Natural killer cell (primary cell): ENCODE results near the gene HLX. TPM values are rescaled to one million over a fixed set of nuclear protein-coding genes. Genes with fewer than 3 reads are reported as not detected.

Experiments used
- ATAC-seq, 3 donors: fragments of 150-1000 bp in 2 of 3; fragments of 200-7000 bp in 1 of 3; cut with Tn5 transposase; 1 replicate in 1 of 3; 2 replicates in 2 of 3; pipeline ENCODE4 v1.10.0; 2021; ENCODE audit warnings: mild to moderate bottlenecking in 2 of 3, moderate library complexity in 2 of 3
- DNase-seq, 2 donors: peaks; one replicate each; pipeline versions ENCODE4 v3.0.0 to v3.0.0-alpha.2; 2013 to 2021; ENCODE audit warnings: mixed read lengths in 1 of 2
- H3K27ac ChIP-seq: one replicate; pipeline ENCODE4 v1.5.1; 2013; ENCODE audit warnings: mild to moderate bottlenecking, low read length
- H3K27me3 ChIP-seq: one replicate; pipeline ENCODE4 v1.6.1; 2013; ENCODE audit warnings: low read length; ENCODE audit not compliant: control insufficient read depth, insufficient read depth
- H3K36me3 ChIP-seq: one replicate; pipeline ENCODE4 v1.6.1; 2013; ENCODE audit warnings: low read length; ENCODE audit not compliant: control insufficient read depth, insufficient read depth
- H3K4me1 ChIP-seq: one replicate; pipeline ENCODE4 v1.6.1; 2013; ENCODE audit warnings: low read length; ENCODE audit not compliant: control insufficient read depth, insufficient read depth
- H3K4me3 ChIP-seq: one replicate; pipeline ENCODE4 v1.5.1; 2013; ENCODE audit warnings: low read length
- H3K9me3 ChIP-seq: one replicate; pipeline ENCODE4 v1.6.1; 2013; ENCODE audit warnings: low read length; ENCODE audit not compliant: control insufficient read depth, insufficient read depth
- H3K27ac Mint-ChIP-seq, 2 donors: one replicate each; pipeline ENCODE4 v1.8.0; 2022; ENCODE audit warnings: mild to moderate bottlenecking in 2 of 2, mixed read lengths in 2 of 2, moderate library complexity in 1 of 2
- H3K27me3 Mint-ChIP-seq, 2 donors: one replicate each; pipeline ENCODE4 v1.8.0; 2022; ENCODE audit warnings: low read depth in 2 of 2, mixed read lengths in 2 of 2
- H3K36me3 Mint-ChIP-seq: one replicate; pipeline ENCODE4 v1.8.0; 2022; ENCODE audit warnings: mixed read lengths
- H3K4me1 Mint-ChIP-seq, 2 donors: one replicate each; pipeline ENCODE4 v1.8.0; 2022; ENCODE audit warnings: mixed read lengths in 2 of 2
- H3K4me3 Mint-ChIP-seq: one replicate; pipeline ENCODE4 v1.8.0; 2022; ENCODE audit warnings: mild to moderate bottlenecking, moderate library complexity, mixed read lengths
- H3K9me3 Mint-ChIP-seq, 2 donors: one replicate each; pipeline ENCODE4 v1.8.0; 2022; ENCODE audit warnings: mixed read lengths in 2 of 2
- WGBS: methylation state at CpG from one replicate; pipeline ENCODE4 v1.1.7; 2013; ENCODE audit warnings: missing lambda C conversion rate; ENCODE audit not compliant: insufficient coverage; 5-methylcytosine and 5-hydroxymethylcytosine counted together
- intact Hi-C: fragments of 100-400 bp; cut with micrococcal nuclease; formaldehyde crosslinking; loops from one replicate; pipeline ENCODE4 v1.14.2; 2022
- total RNA-seq, 4 donors: library from RNA; stranded (reverse); fragments of 120-200 nt in 1 of 4; gene quantifications; one replicate each; pipeline versions ENCODE4 v1.2.3 to v1.2.4, GENCODE V29; 2013 to 2022
- TF ChIP-seq, protein P1 (sequence below): fragments of 200-600 bp; IDR thresholded peaks from one replicate; pipeline ENCODE4 v1.8.0; 2022; ENCODE audit warnings: antibody characterized with exemption

HLX gene
- total RNA-seq, 3 donors from 2014 or later (not counting 1 experiment from before 2014, with no cell fraction given) = 0.93 to 19.3 (median 1.0) TPM

GRCh38 chr1:220914283-220915116 is 35.3 kb downstream of the HLX start:
- peaks cover 3 to 23% of the 10 kb centered on the region in 2 donors for H3K27me3 Mint-ChIP-seq
- Histone ChIP-seq H3K4me3 (no peak overlapping the region), H3K4me1 (no peaks in the 10 kb centered on the region), H3K27me3 (no peaks in the 10 kb centered on the region), H3K27ac (no peak overlapping the region), H3K9me3 (no peaks in the 10 kb centered on the region), H3K36me3 (no peaks in the 10 kb centered on the region)
- H3K27ac Mint-ChIP-seq = no peak overlapping the region
- ATAC-seq (no peak), DNase-seq (no peak)
- TF ChIP-seq, protein P1, sequence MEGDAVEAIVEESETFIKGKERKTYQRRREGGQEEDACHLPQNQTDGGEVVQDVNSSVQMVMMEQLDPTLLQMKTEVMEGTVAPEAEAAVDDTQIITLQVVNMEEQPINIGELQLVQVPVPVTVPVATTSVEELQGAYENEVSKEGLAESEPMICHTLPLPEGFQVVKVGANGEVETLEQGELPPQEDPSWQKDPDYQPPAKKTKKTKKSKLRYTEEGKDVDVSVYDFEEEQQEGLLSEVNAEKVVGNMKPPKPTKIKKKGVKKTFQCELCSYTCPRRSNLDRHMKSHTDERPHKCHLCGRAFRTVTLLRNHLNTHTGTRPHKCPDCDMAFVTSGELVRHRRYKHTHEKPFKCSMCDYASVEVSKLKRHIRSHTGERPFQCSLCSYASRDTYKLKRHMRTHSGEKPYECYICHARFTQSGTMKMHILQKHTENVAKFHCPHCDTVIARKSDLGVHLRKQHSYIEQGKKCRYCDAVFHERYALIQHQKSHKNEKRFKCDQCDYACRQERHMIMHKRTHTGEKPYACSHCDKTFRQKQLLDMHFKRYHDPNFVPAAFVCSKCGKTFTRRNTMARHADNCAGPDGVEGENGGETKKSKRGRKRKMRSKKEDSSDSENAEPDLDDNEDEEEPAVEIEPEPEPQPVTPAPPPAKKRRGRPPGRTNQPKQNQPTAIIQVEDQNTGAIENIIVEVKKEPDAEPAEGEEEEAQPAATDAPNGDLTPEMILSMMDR = no peak
- H3K4me3 Mint-ChIP-seq = no peak overlapping the region
- intact Hi-C loops = no loop called here
- H3K36me3 Mint-ChIP-seq = no peaks in the 10 kb centered on the region
- H3K9me3 Mint-ChIP-seq = no peaks in the 10 kb centered on the region
- 28% methylated on average over 6 of the region's 6 CpGs for WGBS
- H3K4me1 Mint-ChIP-seq = no peaks in the 10 kb centered on the region

GRCh38 chr1:220915117-220915440 is 35.8 kb downstream of the HLX start:
- Mint-ChIP-seq H3K9me3 (no peaks in the 10 kb centered on the region), H3K36me3 (no peaks in the 10 kb centered on the region), H3K27ac (no peak overlapping the region), H3K27me3 (peaks cover 3 to 23% of the 10 kb centered on the region in 2 donors), H3K4me1 (no peaks in the 10 kb centered on the region), H3K4me3 (no peak overlapping the region)
- no peaks in the 10 kb centered on the region for H3K27me3 ChIP-seq
- no peak overlapping the region for H3K27ac ChIP-seq
- no peak for ATAC-seq
- WGBS = 49% methylated on average over 4 of the region's 4 CpGs
- H3K9me3 ChIP-seq = no peaks in the 10 kb centered on the region
- intact Hi-C loops = no loop called here
- TF ChIP-seq, protein P1 = no peak
- H3K4me1 ChIP-seq = no peaks in the 10 kb centered on the region
- H3K4me3 ChIP-seq = no peak overlapping the region
- no peak for DNase-seq
- no peaks in the 10 kb centered on the region for H3K36me3 ChIP-seq

GRCh38 chr1:220915954-220916353 is 36.7 kb downstream of the HLX start:
- DNase-seq (no peak), ATAC-seq (no peak)
- H3K9me3 ChIP-seq = no peaks in the 10 kb centered on the region
- Mint-ChIP-seq H3K36me3 (no peaks in the 10 kb centered on the region), H3K27me3 (peaks cover 3 to 23% of the 10 kb centered on the region in 2 donors), H3K4me1 (no peaks in the 10 kb centered on the region), H3K27ac (no peak overlapping the region), H3K4me3 (no peak overlapping the region), H3K9me3 (no peaks in the 10 kb centered on the region)
- intact Hi-C loops = no loop called here
- no peaks in the 10 kb centered on the region for H3K27me3 ChIP-seq
- WGBS = 100% methylated on average over 1 of the region's 1 CpG
- H3K36me3 ChIP-seq = no peaks in the 10 kb centered on the region
- TF ChIP-seq, protein P1 = no peak
- H3K4me3 ChIP-seq = no peak overlapping the region
- H3K27ac ChIP-seq = no peak overlapping the region
- no peaks in the 10 kb centered on the region for H3K4me1 ChIP-seq

GRCh38 chr1:220917101-220917500 is 37.9 kb downstream of the HLX start:
- ATAC-seq = no peak
- TF ChIP-seq, protein P1 = no peak

More at GRCh38 chr1:220917101-220917500, 37.9 kb downstream of the HLX start:
- H3K27me3 ChIP-seq = no peaks in the 10 kb centered on the region
- Mint-ChIP-seq H3K27ac (no peak overlapping the region), H3K4me1 (no peaks in the 10 kb centered on the region), H3K27me3 (peaks cover 3 to 26% of the 10 kb centered on the region in 2 donors), H3K4me3 (no peak overlapping the region), H3K9me3 (no peaks in the 10 kb centered on the region), H3K36me3 (no peaks in the 10 kb centered on the region)
- H3K9me3 ChIP-seq = no peaks in the 10 kb centered on the region
- DNase-seq = no peak
- no peak overlapping the region for H3K27ac ChIP-seq
- no peaks in the 10 kb centered on the region for H3K4me1 ChIP-seq
- 67% methylated on average over 3 of the region's 5 CpGs for WGBS
- no peak overlapping the region for H3K4me3 ChIP-seq
- no peaks in the 10 kb centered on the region for H3K36me3 ChIP-seq
- intact Hi-C loops = no loop called here
